ENCODE results near the gene CEP20.

DNA sequence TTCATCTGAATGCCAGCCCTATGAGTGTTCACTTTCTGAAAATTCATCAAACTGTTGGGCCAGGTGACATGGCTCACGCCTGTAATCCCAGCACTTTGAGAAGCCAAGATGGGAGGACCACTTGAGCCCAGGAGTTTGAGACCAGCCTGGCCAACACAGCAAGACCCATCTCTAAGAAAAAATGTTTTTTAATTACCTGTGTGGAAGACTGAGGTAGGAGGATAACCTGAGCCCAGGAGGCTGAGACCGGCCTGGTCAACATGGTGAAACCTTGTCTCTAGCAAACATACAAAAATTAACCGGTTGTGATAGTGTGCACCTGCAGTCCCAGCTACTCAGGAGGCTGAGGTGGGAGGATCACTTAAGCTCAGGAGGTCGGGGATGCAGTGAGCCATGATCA, 41.9 kb downstream of the CEP20 start:
- TF ChIP-seq, protein P1, sequence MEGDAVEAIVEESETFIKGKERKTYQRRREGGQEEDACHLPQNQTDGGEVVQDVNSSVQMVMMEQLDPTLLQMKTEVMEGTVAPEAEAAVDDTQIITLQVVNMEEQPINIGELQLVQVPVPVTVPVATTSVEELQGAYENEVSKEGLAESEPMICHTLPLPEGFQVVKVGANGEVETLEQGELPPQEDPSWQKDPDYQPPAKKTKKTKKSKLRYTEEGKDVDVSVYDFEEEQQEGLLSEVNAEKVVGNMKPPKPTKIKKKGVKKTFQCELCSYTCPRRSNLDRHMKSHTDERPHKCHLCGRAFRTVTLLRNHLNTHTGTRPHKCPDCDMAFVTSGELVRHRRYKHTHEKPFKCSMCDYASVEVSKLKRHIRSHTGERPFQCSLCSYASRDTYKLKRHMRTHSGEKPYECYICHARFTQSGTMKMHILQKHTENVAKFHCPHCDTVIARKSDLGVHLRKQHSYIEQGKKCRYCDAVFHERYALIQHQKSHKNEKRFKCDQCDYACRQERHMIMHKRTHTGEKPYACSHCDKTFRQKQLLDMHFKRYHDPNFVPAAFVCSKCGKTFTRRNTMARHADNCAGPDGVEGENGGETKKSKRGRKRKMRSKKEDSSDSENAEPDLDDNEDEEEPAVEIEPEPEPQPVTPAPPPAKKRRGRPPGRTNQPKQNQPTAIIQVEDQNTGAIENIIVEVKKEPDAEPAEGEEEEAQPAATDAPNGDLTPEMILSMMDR (IDR thresholded peaks at IDR 0.05), result no peak
- TF ChIP-seq POLR2A (IDR thresholded peaks at IDR 0.05), result no peak

All from adrenal gland (tissue), 5 donors.